Measurements from ENCODE around the gene PTPRK. TPM values are rescaled to one million over a fixed set of nuclear protein-coding genes. Genes with fewer than 3 reads are reported as not detected.
"Not testable (repeated sequence)": the region's sequence is repeated elsewhere in the genome, so short reads cannot be mapped to it uniquely, and the experiment has no call there.

PTPRK gene
- total RNA-seq, 4 donors from 2014 or later, result 40.1 to 82.0 (median 57.6) TPM

GRCh38 chr6:127933852-127934840, 586.3 kb downstream of the PTPRK start:
- H3K36me3 ChIP-seq, result no peaks in the 10 kb centered on the region
- no peak overlapping the region for H3K4me3 ChIP-seq
- DNase-seq (ENCODE audit: low spot score in 2 of 2), result no peak
- H3K4me1 ChIP-seq, result peaks cover 3% of the 10 kb centered on the region
- H3K27me3 ChIP-seq, result no peaks in the 10 kb centered on the region
- TF ChIP-seq POLR2AphosphoS5 (IDR thresholded peaks at IDR 0.05), result no peak
- no peak for TF ChIP-seq EP300 (IDR thresholded peaks at IDR 0.05)
- no peak for TF ChIP-seq CTCF (IDR thresholded peaks at IDR 0.05)
- TF ChIP-seq POLR2A (IDR thresholded peaks at IDR 0.05), result no peak
- H3K9me3 ChIP-seq, result no peaks in the 10 kb centered on the region
- no peak overlapping the region for H3K27ac ChIP-seq
- 88% methylated on average over 7 of the region's 7 CpGs for WGBS

- TF ChIP-seq CTCF (IDR thresholded peaks at IDR 0.05) (no peak), POLR2AphosphoS5 (IDR thresholded peaks at IDR 0.05) (no peak)
- H3K4me3 ChIP-seq, result no peak overlapping the region
- 89% methylated on average over 1 of the region's 1 CpG for WGBS
- H3K27ac ChIP-seq, result no peak overlapping the region
- no peaks in the 10 kb centered on the region for H3K27me3 ChIP-seq
- no peaks in the 10 kb centered on the region for H3K36me3 ChIP-seq
- no peak for DNase-seq (ENCODE audit: low spot score in 2 of 2)
- no peaks in the 10 kb centered on the region for H3K4me1 ChIP-seq
- no peaks in the 10 kb centered on the region for H3K9me3 ChIP-seq
Observed at GRCh38 chr6:127933137-127933536, 587.3 kb downstream of the PTPRK start.

- Histone ChIP-seq H3K36me3 (no peaks in the 10 kb centered on the region), H3K4me1 (no peaks in the 10 kb centered on the region), H3K9me3 (no peaks in the 10 kb centered on the region), H3K27ac (no peak overlapping the region), H3K27me3 (no peaks in the 10 kb centered on the region), H3K4me3 (no peak overlapping the region)
- TF ChIP-seq POLR2A (IDR thresholded peaks at IDR 0.05) (no peak), EP300 (IDR thresholded peaks at IDR 0.05) (no peak), CTCF (IDR thresholded peaks at IDR 0.05) (no peak), POLR2AphosphoS5 (IDR thresholded peaks at IDR 0.05) (no peak)
- DNase-seq (ENCODE audit: low spot score in 2 of 2), result no peak
- WGBS, result 84% methylated on average over 5 of the region's 5 CpGs
Observed at GRCh38 chr6:127932708-127933107, 587.7 kb downstream of the PTPRK start.

GRCh38 chr6:127926441-127926840, 594.0 kb downstream of the PTPRK start:
- H3K27ac ChIP-seq; H3K4me3 ChIP-seq; H3K36me3 ChIP-seq; H3K9me3 ChIP-seq; DNase-seq (ENCODE audit: low spot score in 2 of 2); H3K4me1 ChIP-seq; H3K27me3 ChIP-seq: not testable (repeated sequence)
- WGBS, result 83% methylated on average over 6 of the region's 10 CpGs

GRCh38 chr6:127924440-127924839, 596.0 kb downstream of the PTPRK start:
- peaks cover 4% of the 10 kb centered on the region for H3K9me3 ChIP-seq
- no peak for TF ChIP-seq POLR2A (IDR thresholded peaks at IDR 0.05)
- no peak for TF ChIP-seq CTCF (IDR thresholded peaks at IDR 0.05)
- TF ChIP-seq EP300 (IDR thresholded peaks at IDR 0.05), result no peak
- no peak for TF ChIP-seq POLR2AphosphoS5 (IDR thresholded peaks at IDR 0.05)
- 86% methylated on average over 2 of the region's 2 CpGs for WGBS
- no peaks in the 10 kb centered on the region for H3K4me1 ChIP-seq
- no peaks in the 10 kb centered on the region for H3K36me3 ChIP-seq
- H3K4me3 ChIP-seq, result no peak overlapping the region
- no peak for DNase-seq (ENCODE audit: low spot score in 2 of 2)
- H3K27ac ChIP-seq, result no peak overlapping the region
- no peaks in the 10 kb centered on the region for H3K27me3 ChIP-seq

Data from suprapubic skin (tissue), 4 donors.